B cell (primary cell): Measurements from ENCODE around the gene P2RX2. TPM values are rescaled to one million over a fixed set of nuclear protein-coding genes. Genes with fewer than 3 reads are reported as not detected.

Source experiments
- ATAC-seq: fragments of 200-7000 bp; cut with Tn5 transposase; one replicate; pipeline ENCODE4 v1.10.0; 2021; ENCODE audit warnings: low read depth, mild to moderate bottlenecking, moderate number of reproducible peaks, moderate library complexity
- CTCF ChIA-PET: fragments of 350-600 bp; sonication (Branson Sonifier 250); formaldehyde crosslinking; loops from one replicate; lab custom pipeline; 2021; ENCODE audit warnings: antibody characterized with exemption, inconsistent platforms; lab: Charles Lee
- POLR2A ChIA-PET: fragments of 350-600 bp; sonication (Branson Sonifier 250); formaldehyde crosslinking; loops from one replicate; lab custom pipeline; 2021; ENCODE audit warnings: antibody characterized with exemption; lab: Charles Lee
- DNase-seq: peaks from one replicate; pipeline ENCODE4 v3.0.0; 2013
- H2AFZ ChIP-seq: 2 replicates; pipeline ENCODE4 v1.6.1; 2012; ENCODE audit warnings: mild to moderate bottlenecking, low read depth, low read length; ENCODE audit not compliant: insufficient read depth, poor library complexity, severe bottlenecking
- H3K27ac ChIP-seq, 2 donors: 1 replicate in 1 of 2; 2 replicates in 1 of 2; pipeline ENCODE4 v1.5.1; 2012 to 2013; ENCODE audit warnings: low read length in 2 of 2, mild to moderate bottlenecking in 2 of 2, moderate library complexity in 1 of 2
- H3K27me3 ChIP-seq, 4 experiments: fragments of 200-600 bp in 1 of 4; sonication (generic) in 1 of 4; replicated peaks in 1 of 4; 1 replicate in 2 of 4; 2 replicates in 2 of 4; pipeline versions ENCODE4 v1.6.1 to v1.7.0; 2013 to 2016; ENCODE audit warnings: low read length in 3 of 4, mild to moderate bottlenecking in 2 of 4, mixed read lengths in 1 of 4, moderate library complexity in 1 of 4; ENCODE audit not compliant: insufficient read depth in 4 of 4, control insufficient read depth in 3 of 4; ENCODE audit errors: control extremely low read depth in 1 of 4
- H3K36me3 ChIP-seq, 2 experiments: replicated peaks in 1 of 2; 1 replicate in 1 of 2; 2 replicates in 1 of 2; pipeline versions ENCODE4 v1.6.1 to v1.7.1; 2013; ENCODE audit warnings: low read length in 1 of 2; ENCODE audit not compliant: insufficient read depth in 2 of 2, control insufficient read depth in 1 of 2; ENCODE audit errors: control extremely low read depth in 1 of 2, extremely low read depth in 1 of 2
- H3K4me1 ChIP-seq, 2 donors: fragments of 200-600 bp in 1 of 2; sonication (generic) in 1 of 2; 1 replicate in 1 of 2; 2 replicates in 1 of 2; pipeline versions ENCODE4 v1.5.1 to v1.6.1; 2013 to 2017; ENCODE audit warnings: low read length in 2 of 2; ENCODE audit not compliant: control insufficient read depth in 2 of 2, insufficient read depth in 2 of 2
- H3K4me2 ChIP-seq: replicated peaks from 2 replicates; pipeline ENCODE3; 2012; ENCODE audit warnings: mild to moderate bottlenecking, low read depth, low read length; ENCODE audit not compliant: poor library complexity, severe bottlenecking
- H3K4me3 ChIP-seq, 5 experiments: fragments of 200-600 bp in 1 of 5; sonication (generic) in 1 of 5; 1 replicate in 3 of 5; 2 replicates in 2 of 5; pipeline versions ENCODE4 v1.5.1 to v1.7.0; 2011 to 2016; ENCODE audit warnings: low read length in 4 of 5, mild to moderate bottlenecking in 4 of 5, low read depth in 2 of 5, control low read depth in 1 of 5, moderate library complexity in 1 of 5; ENCODE audit not compliant: insufficient read depth in 1 of 5; ENCODE audit errors: control extremely low read depth in 1 of 5, extremely low read depth in 1 of 5
- H3K79me2 ChIP-seq: fragments of 200-600 bp; sonication (generic); one replicate; pipeline ENCODE4 v1.6.0; 2016; ENCODE audit warnings: low read length; ENCODE audit not compliant: control insufficient read depth, insufficient read depth
- H3K9ac ChIP-seq: fragments of 200-600 bp; sonication (generic); 2 replicates; pipeline ENCODE4 v1.6.1; 2017; ENCODE audit warnings: mild to moderate bottlenecking, low read length, moderate library complexity
- H3K9me3 ChIP-seq, 3 donors: one replicate each; pipeline versions ENCODE4 v1.6.1 to v1.7.1; 2013; ENCODE audit warnings: low read length in 2 of 3; ENCODE audit not compliant: control insufficient read depth in 2 of 3, insufficient read depth in 1 of 3; ENCODE audit errors: control extremely low read depth in 1 of 3
- H4K20me1 ChIP-seq: 2 replicates; pipeline ENCODE4 v1.6.0; 2012; ENCODE audit warnings: mild to moderate bottlenecking, low read length; ENCODE audit not compliant: insufficient read depth, control insufficient read depth, poor library complexity, severe bottlenecking
- H3K27ac Mint-ChIP-seq: one replicate; pipeline ENCODE4 v1.8.0; 2021; ENCODE audit warnings: mixed read lengths
- H3K27me3 Mint-ChIP-seq: one replicate; pipeline ENCODE4 v1.8.0; 2021; ENCODE audit warnings: mixed read lengths
- H3K4me1 Mint-ChIP-seq: one replicate; pipeline ENCODE4 v1.8.0; 2021; ENCODE audit warnings: mixed read lengths
- H3K4me3 Mint-ChIP-seq: one replicate; pipeline ENCODE4 v1.8.0; 2021; ENCODE audit warnings: mixed read lengths
- H3K9me3 Mint-ChIP-seq: one replicate; pipeline ENCODE4 v1.8.0; 2022; ENCODE audit warnings: mixed read lengths; ENCODE audit not compliant: insufficient read depth
- CTCF ChIP-seq: fragments of 200-600 bp; IDR thresholded peaks from one replicate; pipeline ENCODE4 v1.8.0; 2022; ENCODE audit warnings: antibody characterized with exemption, mild to moderate bottlenecking
- EZH2 ChIP-seq: IDR thresholded peaks from 2 replicates; pipeline ENCODE4 v1.6.1; 2012; ENCODE audit warnings: borderline replicate concordance, low read depth, mild to moderate bottlenecking, moderate library complexity, low read length; ENCODE audit not compliant: insufficient read depth, poor library complexity, severe bottlenecking
- WGBS: methylation state at CpG from one replicate; pipeline ENCODE4 v1.1.5; 2013; ENCODE audit warnings: missing lambda C conversion rate; ENCODE audit not compliant: insufficient coverage; 5-methylcytosine and 5-hydroxymethylcytosine counted together
- intact Hi-C: fragments of 100-400 bp; cut with micrococcal nuclease; formaldehyde crosslinking; loops from one replicate; pipeline ENCODE4 v1.10.0; 2022
- polyA plus RNA-seq: library from polyadenylated mRNA; depleted of rRNA; stranded (reverse); fragments of >200 nt; gene quantifications from 2 replicates; pipeline ENCODE4 v1.2.3, GENCODE V29; 2012
- total RNA-seq, 2 donors: library from RNA; stranded (reverse); fragments of 120-200 nt in 1 of 2; gene quantifications; 1 replicate in 1 of 2; 2 replicates in 1 of 2; pipeline versions ENCODE4 v1.2.3 to v1.2.4, GENCODE V29; 2013 to 2022

The P2RX2 gene
- total and polyA plus RNA-seq, 2 donors (not counting 1 experiment from before 2014, with no cell fraction given), result not detected

- H3K27me3 ChIP-seq, result no peaks in the 10 kb centered on the region
- intact Hi-C loops, result no loop called here
- Mint-ChIP-seq H3K27me3 (no peaks in the 10 kb centered on the region), H3K9me3 (no peaks in the 10 kb centered on the region), H3K4me3 (no peak overlapping the region), H3K27ac (no peak overlapping the region), H3K4me1 (no peaks in the 10 kb centered on the region)
- ChIA-PET CTCF (no interaction called here), POLR2A (no interaction called here)
- no peaks in the 10 kb centered on the region for H3K79me2 ChIP-seq
- H3K4me3 ChIP-seq, result no peak overlapping the region
- H3K4me1 ChIP-seq, result no peaks in the 10 kb centered on the region
- ATAC-seq, result no peak
- WGBS, result 97% methylated on average over 86 of the region's 89 CpGs
- H3K36me3 ChIP-seq, result peaks cover 0 to 22% of the 10 kb centered on the region in 2 experiments
- H3K4me2 ChIP-seq, result no peak overlapping the region
- no peak overlapping the region for H2AFZ ChIP-seq
- TF ChIP-seq CTCF (no peak), EZH2 (no peak)
- no peak for DNase-seq
- H3K27ac ChIP-seq, result no peak overlapping the region
- no peak overlapping the region for H3K9ac ChIP-seq
- peaks cover 8% of the 10 kb centered on the region for H4K20me1 ChIP-seq
- H3K9me3 ChIP-seq, result no peaks in the 10 kb centered on the region
These were observed 35.8 kb upstream of the P2RX2 start for GRCh38 chr12:132582582-132583410.

GRCh38 chr12:132583411-132583710 lies 35.2 kb upstream of the P2RX2 start:
- Histone ChIP-seq H3K9me3 (no peaks in the 10 kb centered on the region), H2AFZ (no peak overlapping the region), H3K4me2 (no peak overlapping the region), H4K20me1 (peaks cover 8% of the 10 kb centered on the region), H3K36me3 (peaks cover 0 to 18% of the 10 kb centered on the region in 2 experiments), H3K27me3 (no peaks in the 10 kb centered on the region), H3K79me2 (no peaks in the 10 kb centered on the region), H3K4me1 (no peaks in the 10 kb centered on the region), H3K27ac (no peak overlapping the region), H3K4me3 (no peak overlapping the region), H3K9ac (no peak overlapping the region)
- 97% methylated on average over 50 of the region's 50 CpGs for WGBS
- no peaks in the 10 kb centered on the region for H3K4me1 Mint-ChIP-seq
- POLR2A ChIA-PET, result no interaction called here
- no peak overlapping the region for H3K4me3 Mint-ChIP-seq
- no peaks in the 10 kb centered on the region for H3K27me3 Mint-ChIP-seq
- intact Hi-C loops, result no loop called here
- DNase-seq, result no peak
- no peak for ATAC-seq
- H3K27ac Mint-ChIP-seq, result no peak overlapping the region
- H3K9me3 Mint-ChIP-seq, result no peaks in the 10 kb centered on the region
- CTCF ChIA-PET, result no interaction called here
- TF ChIP-seq CTCF, result no peak
- no peak for TF ChIP-seq EZH2
